ENCODE results near the gene KLHL40. TPM values are rescaled to one million over a fixed set of nuclear protein-coding genes. Genes with fewer than 3 reads are reported as not detected.

KLHL40 gene
- total RNA-seq, 1 experiment from 2014 or later = not detected

DNA sequence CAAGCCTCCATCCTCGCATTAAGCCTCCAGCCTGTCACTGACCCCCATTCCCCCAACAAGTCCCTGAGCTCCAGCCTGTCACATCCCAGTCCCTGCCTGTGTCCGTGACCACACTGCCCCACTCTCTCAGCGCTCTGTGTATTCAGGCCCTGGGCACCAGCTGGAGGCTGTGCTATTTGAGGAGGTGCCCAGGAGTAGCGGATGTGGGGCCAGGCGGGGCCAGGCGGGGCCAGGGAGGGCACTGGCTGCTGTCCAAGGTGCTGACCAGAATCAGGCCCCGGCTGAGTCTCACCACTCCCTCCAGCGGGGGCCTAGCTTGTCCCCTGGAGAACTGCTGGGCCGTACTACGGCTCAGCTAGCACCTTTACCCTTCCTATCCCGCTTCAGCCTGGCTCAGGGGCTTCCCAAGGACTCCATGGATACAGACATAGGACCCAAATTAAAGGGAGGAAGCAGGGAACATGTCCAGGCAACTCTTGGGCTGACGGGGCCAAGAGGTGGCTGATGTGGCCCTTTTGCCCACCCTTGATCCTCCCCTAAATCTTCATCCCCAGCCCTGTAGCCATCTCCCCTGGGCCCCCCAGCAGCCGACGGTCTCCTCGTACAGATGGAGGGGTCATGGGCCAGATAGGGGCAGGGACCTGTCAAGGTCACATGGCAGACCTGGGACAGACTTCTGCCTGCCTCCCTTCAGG, 16.2 kb downstream of the KLHL40 start:
- DNase-seq (ENCODE audit: extremely low read depth, low read depth) = peak; percentile 23

DNA sequence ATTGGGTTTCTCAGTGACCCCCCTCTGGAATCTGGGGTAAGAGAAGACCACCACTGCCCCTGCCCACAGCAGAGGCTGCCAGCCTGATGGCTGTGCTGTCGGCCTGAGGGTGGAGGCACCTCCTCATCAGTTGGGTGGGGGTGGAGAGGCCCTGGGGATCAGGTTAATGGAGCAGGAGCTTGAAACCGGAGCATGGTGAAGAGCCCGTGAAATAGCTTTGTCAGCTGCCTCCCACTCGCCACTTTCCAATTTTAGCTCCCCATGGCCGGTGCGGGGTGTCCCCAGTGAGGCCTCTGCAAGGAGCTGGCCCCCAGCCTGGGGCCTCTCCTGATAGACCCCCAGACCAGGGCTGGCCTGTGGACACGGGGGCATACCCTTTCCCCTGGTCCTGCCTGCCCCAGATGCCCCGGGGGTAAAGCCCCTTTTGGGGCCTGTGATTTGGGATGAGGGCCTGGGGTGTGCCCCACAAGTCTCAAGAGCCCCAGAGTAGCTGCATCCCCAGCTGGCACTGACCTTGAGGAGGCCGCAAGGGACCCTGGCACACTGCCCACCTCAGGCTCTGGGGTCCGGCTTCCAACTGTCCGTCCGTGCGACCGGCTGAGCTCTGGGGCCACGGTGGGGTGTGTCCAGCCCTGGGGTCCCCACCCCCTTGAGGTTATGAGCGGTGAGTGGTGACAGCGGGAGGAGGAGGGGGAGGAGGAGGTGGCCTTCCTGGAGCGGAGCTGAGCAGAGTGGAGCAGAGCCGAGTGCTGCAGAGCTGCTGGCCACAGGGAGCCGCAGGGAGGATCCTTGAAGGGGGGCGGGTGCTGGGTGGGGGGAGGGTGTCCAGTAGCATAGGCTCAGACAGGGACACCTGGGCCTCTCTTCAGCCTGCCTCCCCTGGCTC, 17.0 kb downstream of the KLHL40 start, which contains the start of gene HHATL:
TSS of gene HHATL (minus strand) at position 733 of the 886 bp plus-strand sequence. CDS start 1,972 bp downstream, outside the sequence.
- DNase-seq (ENCODE audit: extremely low read depth, low read depth) = no peak

DNA sequence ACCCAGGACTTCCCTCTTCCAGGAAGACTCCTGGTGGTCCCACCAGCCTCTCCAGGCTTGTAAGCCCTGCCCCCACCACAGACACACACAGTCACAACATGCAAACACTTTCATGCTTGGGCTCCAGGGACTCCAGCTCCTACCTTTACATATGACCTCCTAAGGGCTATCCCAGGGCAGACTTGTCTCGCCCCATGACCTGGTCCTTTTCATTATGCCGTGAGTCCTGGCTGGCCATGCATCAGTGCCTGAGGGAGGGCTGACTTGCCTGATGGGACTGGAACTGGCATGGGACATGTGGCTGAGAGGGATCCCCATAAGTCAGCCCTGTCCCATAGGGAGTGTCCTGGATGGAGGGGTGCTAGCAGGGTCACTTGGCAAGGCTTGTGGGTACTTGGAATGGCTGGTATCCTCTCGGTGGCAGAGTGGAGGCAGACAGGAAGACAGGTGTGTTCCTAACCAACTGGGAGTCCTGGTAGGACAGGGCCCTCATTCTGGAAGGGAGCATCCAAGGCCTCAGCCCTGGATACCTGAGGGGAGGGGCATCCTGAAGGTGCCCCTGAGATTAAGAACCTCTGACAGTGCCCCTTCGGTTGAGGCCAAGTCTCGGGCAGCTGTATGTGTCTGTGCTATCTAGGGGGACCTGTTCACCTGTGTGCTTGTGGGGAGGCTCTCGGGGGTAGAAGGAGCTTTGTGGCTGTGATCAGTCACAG, 17.8 kb downstream of the KLHL40 start:
- no peak for DNase-seq (ENCODE audit: extremely low read depth, low read depth)

DNA sequence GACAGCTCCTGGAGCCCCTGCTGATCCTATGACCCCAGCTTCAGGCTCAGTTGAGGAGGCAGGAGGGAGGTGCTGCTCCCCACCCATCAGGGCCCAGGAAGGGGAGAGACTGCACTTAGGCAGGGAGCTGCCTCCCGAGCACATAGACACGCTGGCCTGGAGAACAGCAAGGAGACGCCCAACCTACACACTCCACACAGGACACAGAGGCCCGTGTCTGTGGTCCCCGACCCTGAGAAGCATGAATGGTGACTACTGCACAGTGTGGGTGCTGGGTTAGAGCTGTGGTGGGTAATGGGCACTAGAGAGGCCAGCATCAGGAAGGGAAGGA, 18.3 kb downstream of the KLHL40 start:
- no peak for DNase-seq (ENCODE audit: extremely low read depth, low read depth)

DNA sequence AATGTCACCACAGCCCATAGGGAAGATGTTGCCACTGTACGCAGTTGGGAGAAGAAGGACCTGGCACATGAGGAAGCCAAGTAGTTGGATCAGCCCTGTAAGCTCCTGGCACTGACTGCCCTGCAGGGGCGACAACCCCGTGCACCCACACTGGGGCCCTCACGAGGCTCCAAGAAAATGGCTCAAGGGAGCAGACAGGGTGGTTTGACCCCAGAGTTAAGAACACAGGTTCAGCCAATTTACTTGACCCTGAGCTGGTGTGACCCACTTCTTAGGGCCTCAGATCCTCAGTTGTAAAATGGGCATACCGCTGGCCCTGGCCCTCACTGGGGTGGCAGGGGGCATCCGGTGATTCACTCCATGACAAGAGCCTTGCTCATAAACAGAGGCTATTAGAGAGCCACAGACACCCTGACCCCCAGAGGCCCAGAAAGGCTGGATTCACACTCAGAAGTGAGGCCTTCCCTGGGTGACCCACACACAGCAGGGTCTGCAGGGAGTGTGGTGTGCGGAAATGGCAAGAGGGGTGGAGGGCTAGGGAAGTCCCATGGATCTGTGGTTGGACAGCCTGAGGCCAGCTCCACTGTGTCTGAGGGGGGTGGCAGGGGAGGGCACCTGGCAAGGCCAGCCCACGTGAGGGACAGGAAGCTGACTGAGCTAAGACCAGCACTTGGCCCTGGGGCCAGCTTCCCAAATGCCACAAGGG, 19.0 kb downstream of the KLHL40 start:
- DNase-seq (ENCODE audit: extremely low read depth, low read depth) = no peak

DNA sequence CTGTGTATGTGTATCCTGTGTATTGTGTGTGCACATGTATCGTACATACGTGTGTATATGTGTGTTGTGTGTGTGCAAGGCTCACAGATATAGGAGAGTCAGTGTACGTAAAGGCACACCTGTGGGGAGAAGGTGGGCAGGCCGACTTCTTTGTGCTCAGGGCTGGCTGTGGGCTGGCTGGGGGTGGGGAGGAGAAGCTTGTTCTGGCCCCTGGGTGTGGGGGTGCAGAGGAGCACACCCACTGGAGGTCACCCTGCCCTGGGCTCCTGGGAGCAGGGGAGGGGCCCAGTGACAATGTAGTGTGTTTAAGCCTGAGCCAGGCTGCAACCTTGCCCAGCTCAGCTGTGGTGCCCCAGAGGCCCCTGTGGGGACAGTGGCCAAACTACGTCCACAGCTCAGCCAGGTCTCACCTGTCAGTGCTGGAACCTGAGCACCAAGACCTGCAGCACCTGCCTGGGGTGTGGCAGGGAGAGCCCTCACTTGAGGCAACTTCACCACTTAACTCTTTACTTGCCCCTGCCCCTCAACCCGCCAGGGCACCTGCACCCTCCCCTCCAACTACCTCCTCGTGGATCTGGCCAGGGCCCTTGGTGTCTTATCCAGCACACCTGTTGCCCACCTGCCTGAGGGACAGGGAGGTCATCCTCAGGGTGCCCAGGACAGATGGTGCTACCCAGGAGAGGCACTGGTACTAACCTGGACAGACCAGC, 19.9 kb downstream of the KLHL40 start:
- no peak for DNase-seq (ENCODE audit: extremely low read depth, low read depth)

DNA sequence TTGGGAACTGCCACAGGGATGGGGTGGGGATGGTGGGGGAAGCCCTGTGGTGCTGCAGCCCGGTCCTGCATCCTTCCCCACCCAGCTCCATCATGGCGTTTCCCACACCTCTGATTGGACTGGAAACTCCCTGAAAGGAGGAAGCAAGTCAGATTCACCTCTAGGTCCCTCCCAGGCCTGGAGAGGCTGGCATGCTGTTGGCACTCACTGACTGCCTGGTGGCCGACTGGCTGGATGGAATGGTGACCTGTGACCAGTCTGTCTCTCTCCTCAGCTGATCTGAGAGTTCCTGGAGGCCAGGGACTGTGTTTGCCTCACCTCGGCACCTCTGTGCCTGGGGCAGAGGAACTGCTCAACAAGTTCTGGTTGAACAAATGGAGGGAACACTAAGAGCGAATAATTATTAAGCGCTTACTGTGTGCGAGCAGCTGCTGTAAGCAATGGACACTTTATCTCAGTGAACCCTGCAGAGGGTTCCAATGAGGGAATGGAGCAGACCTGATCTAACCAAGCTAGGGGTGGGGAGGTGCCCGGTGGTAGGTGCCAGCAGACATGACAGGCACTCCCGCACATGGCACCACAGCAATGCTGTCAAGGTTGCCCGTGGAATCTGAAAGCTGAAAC, 20.7 kb downstream of the KLHL40 start:
- no peak for DNase-seq (ENCODE audit: extremely low read depth, low read depth)

DNA sequence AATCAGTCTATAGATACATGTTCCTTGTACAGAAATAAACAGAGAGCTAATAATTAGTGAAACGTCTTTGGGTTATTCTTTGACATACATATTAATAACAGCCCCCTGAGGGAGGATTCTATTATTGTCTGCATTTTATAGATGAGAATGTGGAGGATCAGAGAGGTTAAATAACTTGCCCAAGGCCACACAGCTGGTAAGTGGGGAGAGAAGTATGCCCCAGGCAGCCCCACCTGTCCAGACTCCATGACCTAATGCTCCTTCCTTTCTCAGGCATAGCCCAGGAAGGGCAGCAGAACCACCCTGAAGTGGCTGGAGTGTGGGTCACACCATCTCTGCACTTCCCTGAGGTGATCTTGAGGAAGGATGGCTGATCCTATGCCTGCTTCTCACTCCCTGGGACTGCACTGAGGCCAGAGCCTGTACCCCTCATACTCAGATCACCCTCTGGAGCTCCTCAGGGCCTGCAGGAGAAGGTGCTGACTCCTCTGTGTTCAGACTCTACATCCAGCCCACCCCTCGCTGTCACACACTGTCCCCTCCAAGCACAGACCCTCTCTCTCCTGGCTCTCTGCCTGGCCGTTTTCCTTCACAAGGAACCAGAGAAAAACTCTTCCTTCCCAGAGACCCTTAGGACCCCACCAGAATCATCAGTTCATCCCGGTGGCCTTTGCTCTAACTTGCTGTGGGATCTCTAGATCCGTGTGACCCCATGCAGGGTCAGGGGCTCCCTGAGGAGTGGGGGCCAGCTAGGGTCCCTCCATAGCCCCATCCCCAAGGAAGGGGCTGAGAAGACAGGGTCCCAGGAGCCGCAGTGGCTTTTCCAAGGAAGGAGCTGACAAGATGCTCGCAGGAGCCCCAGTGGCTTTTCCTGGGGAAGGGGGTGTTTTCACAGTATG, 21.6 kb downstream of the KLHL40 start:
- no peak for DNase-seq (ENCODE audit: extremely low read depth, low read depth)

DNA sequence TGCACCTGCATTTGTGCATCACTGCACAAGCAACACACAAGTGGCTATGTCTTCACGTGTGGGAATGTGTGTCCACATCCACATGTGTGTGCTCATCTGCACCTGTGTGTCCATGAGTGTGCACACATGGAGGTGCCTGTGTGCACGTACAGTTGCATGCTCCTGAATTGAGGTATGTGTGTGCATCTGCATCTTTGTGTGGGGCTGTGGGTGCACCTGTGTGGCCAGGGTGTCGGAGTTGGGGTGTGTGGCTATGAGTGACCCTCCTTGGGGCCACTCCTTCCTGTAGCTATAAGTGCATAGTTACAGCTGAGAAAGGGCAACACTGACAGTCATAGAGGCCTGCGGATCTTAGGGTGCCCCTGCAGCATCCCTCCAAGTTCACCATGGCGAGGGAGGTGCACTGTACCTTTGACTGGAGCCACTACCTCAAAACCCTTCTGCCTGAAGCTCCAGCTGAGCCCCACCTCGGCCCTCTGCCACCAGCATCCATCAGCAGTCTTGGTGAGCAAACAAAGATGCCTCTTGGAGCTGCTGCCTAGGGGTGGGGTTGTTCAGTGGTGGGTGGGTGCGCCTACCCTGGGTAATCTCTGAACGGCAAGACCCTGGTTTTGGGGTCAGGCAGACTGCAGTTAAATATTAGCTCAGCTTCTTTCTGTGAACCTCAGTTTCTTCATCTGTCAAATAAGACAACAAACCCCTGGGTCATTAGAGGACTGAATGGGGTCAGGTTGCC, 22.5 kb downstream of the KLHL40 start:
- DNase-seq (ENCODE audit: extremely low read depth, low read depth) = no peak

DNA sequence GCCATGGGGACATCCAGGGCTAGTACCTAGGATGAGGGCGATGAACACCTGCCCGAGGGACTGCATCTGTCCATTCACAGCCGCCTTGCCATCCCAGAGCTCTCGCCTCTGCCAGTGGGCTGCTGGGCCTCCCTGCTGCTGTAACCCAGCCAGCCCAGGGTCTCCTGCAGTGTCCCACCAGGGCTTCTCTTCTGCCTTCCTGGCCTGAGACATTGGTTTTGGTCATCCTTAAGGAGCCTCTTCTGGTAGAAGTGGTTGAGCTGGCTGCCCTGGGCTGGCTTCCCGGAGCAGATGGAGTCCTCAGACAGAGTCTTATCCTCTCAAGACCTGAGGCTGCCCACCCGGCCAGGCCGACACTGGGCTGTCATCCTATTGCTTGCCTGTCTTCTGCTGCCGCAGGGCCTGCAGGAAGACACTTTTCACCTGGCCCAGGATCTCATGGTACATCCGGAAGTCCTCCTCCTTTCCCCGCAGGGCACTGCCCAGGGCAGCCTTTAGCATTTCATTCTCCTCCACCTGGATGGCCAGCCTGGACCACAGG, 23.3 kb downstream of the KLHL40 start:
- no peak for DNase-seq (ENCODE audit: extremely low read depth, low read depth)

DNA sequence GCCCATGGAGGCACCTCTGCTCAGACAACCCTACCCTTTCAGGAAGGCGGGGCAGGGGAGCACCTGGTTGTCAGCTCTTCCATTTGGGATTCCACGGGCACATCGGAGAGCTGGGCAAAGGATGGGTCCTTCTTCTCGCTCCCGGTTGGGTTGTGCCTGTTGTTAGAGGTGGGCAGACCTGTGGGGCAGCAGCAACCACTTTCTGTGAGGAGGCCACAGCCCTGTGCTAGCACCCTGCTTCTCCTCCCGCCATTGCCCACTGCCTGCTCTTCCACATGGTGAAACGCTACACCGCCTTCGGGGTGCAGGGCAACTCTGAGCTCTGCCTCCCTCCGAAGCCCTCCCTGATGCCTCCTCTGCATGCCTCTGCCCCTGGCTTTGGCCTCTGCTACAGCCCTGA, 24.3 kb downstream of the KLHL40 start:
- DNase-seq (ENCODE audit: extremely low read depth, low read depth) = no peak

DNA sequence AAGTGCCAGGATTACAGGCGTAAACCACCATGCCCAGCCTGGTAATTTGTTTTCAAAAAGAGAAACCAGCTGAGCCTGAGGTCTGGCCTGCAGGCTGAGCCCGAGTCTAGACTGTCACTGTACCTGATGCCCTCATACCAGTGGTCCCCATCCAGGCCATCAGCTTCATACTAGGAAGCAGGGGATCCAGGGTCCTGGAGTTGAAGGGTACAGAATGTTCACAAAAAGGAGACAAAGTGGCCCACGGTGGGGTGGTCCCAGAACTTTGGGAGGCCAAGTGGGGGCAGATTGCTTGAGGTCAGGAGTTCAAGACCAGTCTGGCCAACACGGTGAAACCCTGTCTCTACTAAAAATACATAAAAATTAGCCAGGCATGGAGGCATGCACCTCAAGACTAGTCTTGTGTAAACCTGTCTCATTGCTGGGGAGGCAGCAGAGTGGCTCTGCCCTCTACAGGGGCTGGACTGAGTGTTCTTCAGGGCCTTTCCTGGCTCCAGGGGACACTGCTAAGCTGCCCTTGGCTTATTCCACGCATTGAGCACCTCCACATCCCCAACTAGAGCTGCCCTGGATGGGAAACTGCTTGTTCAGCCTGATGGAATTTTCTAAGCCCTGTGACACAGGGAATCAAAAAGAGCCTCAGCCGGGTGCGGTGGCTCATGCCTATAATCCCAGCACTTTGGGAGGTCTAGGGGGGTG, 25.1 kb downstream of the KLHL40 start:
- DNase-seq (ENCODE audit: extremely low read depth, low read depth) = no peak

DNA sequence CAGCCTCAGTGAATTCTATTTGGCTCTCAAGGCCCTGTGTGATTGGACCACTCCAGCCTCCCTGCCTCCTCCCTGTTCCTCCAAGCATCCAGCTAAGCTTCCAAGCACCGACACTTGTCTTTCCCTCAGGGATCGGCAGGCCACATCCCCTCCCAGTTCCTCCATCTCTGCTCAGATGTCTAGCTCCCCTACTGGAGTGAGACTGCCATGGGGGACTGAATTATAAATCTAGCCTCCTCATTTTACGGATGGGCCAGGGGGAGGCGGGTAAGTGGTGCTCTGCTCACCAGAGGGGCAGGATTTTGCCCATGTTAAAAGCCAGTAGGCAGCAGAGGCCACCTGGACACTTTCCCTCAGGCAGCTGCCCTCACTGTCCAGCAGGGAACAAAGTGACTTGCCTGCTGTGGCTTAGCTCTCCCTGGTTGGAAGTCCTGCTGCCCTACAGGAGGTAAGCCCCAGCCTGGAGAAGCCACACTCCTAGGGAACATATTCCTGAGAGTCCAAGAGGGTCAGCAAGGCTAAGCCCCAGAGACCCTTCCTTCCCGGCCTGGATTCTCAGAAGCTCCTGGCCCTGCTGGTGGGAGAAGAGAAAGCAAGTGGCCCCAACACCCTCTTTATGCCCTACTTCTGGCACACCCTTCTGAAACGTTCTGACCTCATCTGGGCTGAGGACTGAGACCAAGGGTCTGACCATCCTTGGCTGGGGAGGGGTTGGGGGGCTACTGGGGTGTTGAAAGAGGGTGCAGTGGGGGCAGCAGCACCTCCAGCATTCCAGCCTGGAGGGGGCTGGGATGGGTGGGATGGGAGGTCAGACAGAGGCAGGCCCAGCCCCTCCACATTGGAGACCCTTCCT, 26.4 kb downstream of the KLHL40 start:
- no peak for DNase-seq (ENCODE audit: extremely low read depth, low read depth)

DNA sequence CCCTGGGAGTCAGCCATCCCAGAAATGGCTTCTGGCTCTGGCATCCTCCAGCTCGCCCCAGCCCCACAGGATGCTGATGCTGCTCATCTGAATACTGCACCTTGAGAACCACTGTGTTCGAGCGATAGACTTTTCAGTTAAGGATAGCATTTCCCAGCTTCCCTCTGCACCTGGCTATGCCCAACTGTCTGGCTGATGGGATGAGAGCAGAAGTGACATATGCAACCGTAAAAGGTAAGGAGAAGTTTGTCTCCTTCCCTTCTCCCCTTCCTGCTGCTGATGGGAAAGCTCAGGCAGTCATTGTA, 27.0 kb downstream of the KLHL40 start:
- DNase-seq (ENCODE audit: extremely low read depth, low read depth) = no peak

DNA sequence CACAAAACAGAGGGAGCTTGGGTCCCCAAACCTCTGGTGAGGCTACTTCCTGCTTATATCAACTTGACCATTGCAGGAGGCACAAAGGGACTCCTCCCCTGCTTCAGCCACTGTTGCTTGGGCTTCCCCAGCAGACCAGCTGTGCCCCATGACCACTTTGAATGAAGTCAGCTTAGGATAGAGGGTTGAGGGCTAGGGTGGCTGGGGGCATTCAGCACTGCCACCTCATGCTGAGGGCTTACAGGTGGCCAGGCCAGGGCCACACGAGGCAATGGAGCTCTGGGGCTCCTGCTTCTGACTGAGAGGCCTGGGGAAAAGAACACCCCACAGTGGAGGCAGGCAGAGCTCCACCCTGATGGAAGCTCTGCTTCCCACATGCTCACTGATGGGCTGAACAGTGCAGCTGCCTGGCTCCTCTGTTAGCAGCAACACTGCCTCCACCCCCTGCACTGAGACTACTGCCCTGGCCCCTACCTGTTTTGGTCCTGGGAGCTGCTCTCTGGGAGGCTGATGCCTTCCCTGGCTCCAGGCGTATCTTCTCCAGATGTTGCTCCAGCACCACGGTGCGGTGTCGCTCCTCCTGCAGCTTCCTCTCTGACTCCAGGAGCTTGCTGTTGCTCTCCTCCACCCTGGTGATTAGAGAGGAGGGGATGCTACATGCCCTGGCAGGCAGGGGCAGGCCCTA, 27.5 kb downstream of the KLHL40 start:
- no peak for DNase-seq (ENCODE audit: extremely low read depth, low read depth)

DNA sequence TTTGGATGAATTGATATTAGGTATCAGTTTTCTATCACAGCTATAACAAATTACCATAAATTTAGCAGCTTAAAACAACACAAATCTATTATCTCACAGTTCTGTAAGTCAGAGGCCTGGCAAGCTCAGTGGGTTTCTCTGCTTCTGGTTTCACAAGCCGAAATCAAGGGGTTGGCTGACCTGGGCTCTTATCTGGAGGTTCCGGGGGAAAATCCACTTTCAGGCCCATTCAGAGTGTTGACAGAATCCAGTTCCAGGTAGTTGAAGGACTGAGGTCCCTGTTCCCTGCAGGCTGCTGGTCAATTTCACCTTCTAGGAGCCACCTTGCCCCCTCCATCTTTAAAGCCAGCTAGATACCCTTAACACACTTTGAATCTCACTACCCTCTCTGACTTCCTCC, 28.4 kb downstream of the KLHL40 start:
- DNase-seq (ENCODE audit: extremely low read depth, low read depth) = no peak

All from NCI-H460 (cell line).